ENCODE results near the gene NCR2.

NCR2 gene

GRCh38 chr6:41342241-41342640 is 6.8 kb downstream of the NCR2 start:
- no peak for DNase-seq (ENCODE audit: low read depth, low spot score)
- peaks cover 9% of the 10 kb centered on the region for H3K4me1 ChIP-seq (ENCODE audit: insufficient read depth, insufficient read length)
- H3K36me3 ChIP-seq (ENCODE audit: insufficient read depth, insufficient read length, low read length): no peaks in the 10 kb centered on the region
- TF ChIP-seq SUZ12 (IDR thresholded peaks at IDR 0.05; ENCODE audit: extremely low read depth, insufficient read depth, insufficient read length) (no peak), YY1 (IDR thresholded peaks at IDR 0.05; ENCODE audit: insufficient read depth, insufficient read length) (no peak), ZNF274 (IDR thresholded peaks at IDR 0.05; ENCODE audit: low read depth, low read length) (no peak)
- no peaks in the 10 kb centered on the region for H3K9me3 ChIP-seq (ENCODE audit: insufficient read depth, low read length)
- peaks cover 6% of the 10 kb centered on the region for H3K27me3 ChIP-seq (ENCODE audit: insufficient read depth, insufficient read length)
- H3K9ac ChIP-seq (ENCODE audit: insufficient read length, low read depth): no peak overlapping the region
- H3K4me3 ChIP-seq (ENCODE audit: insufficient read length, low read depth): no peak overlapping the region

GRCh38 chr6:41343641-41344187 is 8.3 kb downstream of the NCR2 start:
- peaks cover 9% of the 10 kb centered on the region for H3K4me1 ChIP-seq (ENCODE audit: insufficient read depth, insufficient read length)
- peaks cover 6% of the 10 kb centered on the region for H3K27me3 ChIP-seq (ENCODE audit: insufficient read depth, insufficient read length)
- TF ChIP-seq ZNF274 (IDR thresholded peaks at IDR 0.05; ENCODE audit: low read depth, low read length) (no peak), YY1 (IDR thresholded peaks at IDR 0.05; ENCODE audit: insufficient read depth, insufficient read length) (no peak), SUZ12 (IDR thresholded peaks at IDR 0.05; ENCODE audit: extremely low read depth, insufficient read depth, insufficient read length) (no peak)
- no peak overlapping the region for H3K4me3 ChIP-seq (ENCODE audit: insufficient read length, low read depth)
- no peak for DNase-seq (ENCODE audit: low read depth, low spot score)
- no peaks in the 10 kb centered on the region for H3K36me3 ChIP-seq (ENCODE audit: insufficient read depth, insufficient read length, low read length)
- H3K9me3 ChIP-seq (ENCODE audit: insufficient read depth, low read length): 0 out of 2 replicates have a peak, but pooled peaks cover 4% of the 10 kb centered on the region
- H3K9ac ChIP-seq (ENCODE audit: insufficient read length, low read depth): no peak overlapping the region

GRCh38 chr6:41344876-41345275 is 9.5 kb downstream of the NCR2 start:
- H3K36me3 ChIP-seq (ENCODE audit: insufficient read depth, insufficient read length, low read length): no peaks in the 10 kb centered on the region
- H3K9me3 ChIP-seq (ENCODE audit: insufficient read depth, low read length): 0 out of 2 replicates have a peak, but pooled peaks cover 4% of the 10 kb centered on the region
- no peak overlapping the region for H3K9ac ChIP-seq (ENCODE audit: insufficient read length, low read depth)
- H3K4me3 ChIP-seq (ENCODE audit: insufficient read length, low read depth): no peak overlapping the region
- H3K27me3 ChIP-seq (ENCODE audit: insufficient read depth, insufficient read length): peaks cover 11% of the 10 kb centered on the region
- H3K4me1 ChIP-seq (ENCODE audit: insufficient read depth, insufficient read length): peaks cover 9% of the 10 kb centered on the region
- TF ChIP-seq ZNF274 (IDR thresholded peaks at IDR 0.05; ENCODE audit: low read depth, low read length) (no peak), YY1 (IDR thresholded peaks at IDR 0.05; ENCODE audit: insufficient read depth, insufficient read length) (no peak), SUZ12 (IDR thresholded peaks at IDR 0.05; ENCODE audit: extremely low read depth, insufficient read depth, insufficient read length) (no peak)
- no peak for DNase-seq (ENCODE audit: low read depth, low spot score)

- Histone ChIP-seq H3K4me3 (ENCODE audit: insufficient read length, low read depth) (no peak overlapping the region), H3K27me3 (ENCODE audit: insufficient read depth, insufficient read length) (peaks cover 17% of the 10 kb centered on the region), H3K4me1 (ENCODE audit: insufficient read depth, insufficient read length) (peaks cover 9% of the 10 kb centered on the region), H3K36me3 (ENCODE audit: insufficient read depth, insufficient read length, low read length) (no peaks in the 10 kb centered on the region), H3K9me3 (ENCODE audit: insufficient read depth, low read length) (0 out of 2 replicates have a peak, but pooled peaks cover 4% of the 10 kb centered on the region), H3K9ac (ENCODE audit: insufficient read length, low read depth) (no peak overlapping the region)
- no peak for DNase-seq (ENCODE audit: low read depth, low spot score)
- TF ChIP-seq ZNF274 (IDR thresholded peaks at IDR 0.05; ENCODE audit: low read depth, low read length) (no peak), SUZ12 (IDR thresholded peaks at IDR 0.05; ENCODE audit: extremely low read depth, insufficient read depth, insufficient read length) (no peak), YY1 (IDR thresholded peaks at IDR 0.05; ENCODE audit: insufficient read depth, insufficient read length) (no peak)
These were observed 10.5 kb downstream of the NCR2 start for GRCh38 chr6:41345901-41346300.

GRCh38 chr6:41346441-41346840 is 11.0 kb downstream of the NCR2 start:
- DNase-seq (ENCODE audit: low read depth, low spot score): no peak
- H3K9me3 ChIP-seq (ENCODE audit: insufficient read depth, low read length): 0 out of 2 replicates have a peak, but pooled peaks cover 4% of the 10 kb centered on the region
- no peak overlapping the region for H3K9ac ChIP-seq (ENCODE audit: insufficient read length, low read depth)
- no peak for TF ChIP-seq YY1 (IDR thresholded peaks at IDR 0.05; ENCODE audit: insufficient read depth, insufficient read length)
- TF ChIP-seq ZNF274 (IDR thresholded peaks at IDR 0.05; ENCODE audit: low read depth, low read length): no peak
- TF ChIP-seq SUZ12 (IDR thresholded peaks at IDR 0.05; ENCODE audit: extremely low read depth, insufficient read depth, insufficient read length): no peak
- no peak overlapping the region for H3K4me3 ChIP-seq (ENCODE audit: insufficient read length, low read depth)
- H3K36me3 ChIP-seq (ENCODE audit: insufficient read depth, insufficient read length, low read length): no peaks in the 10 kb centered on the region
- H3K27me3 ChIP-seq (ENCODE audit: insufficient read depth, insufficient read length): peaks cover 18% of the 10 kb centered on the region
- peaks cover 9% of the 10 kb centered on the region for H3K4me1 ChIP-seq (ENCODE audit: insufficient read depth, insufficient read length)

GRCh38 chr6:41347378-41348050 is 12.1 kb downstream of the NCR2 start:
- Histone ChIP-seq H3K9me3 (ENCODE audit: insufficient read depth, low read length) (0 out of 2 replicates have a peak, but pooled peaks cover 4% of the 10 kb centered on the region), H3K4me3 (ENCODE audit: insufficient read length, low read depth) (no peak overlapping the region), H3K27me3 (ENCODE audit: insufficient read depth, insufficient read length) (peaks cover 19% of the 10 kb centered on the region), H3K4me1 (ENCODE audit: insufficient read depth, insufficient read length) (peaks cover 6% of the 10 kb centered on the region), H3K36me3 (ENCODE audit: insufficient read depth, insufficient read length, low read length) (no peaks in the 10 kb centered on the region), H3K9ac (ENCODE audit: insufficient read length, low read depth) (no peak overlapping the region)
- DNase-seq (ENCODE audit: low read depth, low spot score): no peak
- TF ChIP-seq YY1 (IDR thresholded peaks at IDR 0.05; ENCODE audit: insufficient read depth, insufficient read length) (no peak), SUZ12 (IDR thresholded peaks at IDR 0.05; ENCODE audit: extremely low read depth, insufficient read depth, insufficient read length) (no peak), ZNF274 (IDR thresholded peaks at IDR 0.05; ENCODE audit: low read depth, low read length) (no peak)

GRCh38 chr6:41348934-41349333 is 13.5 kb downstream of the NCR2 start:
- Histone ChIP-seq H3K4me3 (ENCODE audit: insufficient read length, low read depth) (no peak overlapping the region), H3K27me3 (ENCODE audit: insufficient read depth, insufficient read length) (peaks cover 19% of the 10 kb centered on the region), H3K9me3 (ENCODE audit: insufficient read depth, low read length) (0 out of 2 replicates have a peak, but pooled peaks cover 4% of the 10 kb centered on the region), H3K9ac (ENCODE audit: insufficient read length, low read depth) (no peak overlapping the region), H3K36me3 (ENCODE audit: insufficient read depth, insufficient read length, low read length) (no peaks in the 10 kb centered on the region), H3K4me1 (ENCODE audit: insufficient read depth, insufficient read length) (no peaks in the 10 kb centered on the region)
- DNase-seq (ENCODE audit: low read depth, low spot score): no peak
- TF ChIP-seq SUZ12 (IDR thresholded peaks at IDR 0.05; ENCODE audit: extremely low read depth, insufficient read depth, insufficient read length) (no peak), ZNF274 (IDR thresholded peaks at IDR 0.05; ENCODE audit: low read depth, low read length) (no peak), YY1 (IDR thresholded peaks at IDR 0.05; ENCODE audit: insufficient read depth, insufficient read length) (no peak)

All from NT2/D1 (cell line).